Esophagus squamous epithelium (tissue), 4 donors: ENCODE measurements around the gene PDGFRA.

ENCODE experiments used
- POLR2A ChIP-seq, 4 donors: fragments of 450-650 bp; IDR thresholded peaks; one replicate each; pipeline ENCODE4 v1.6.1; 2017; ENCODE audit warnings: antibody characterized with exemption in 4 of 4, mild to moderate bottlenecking in 4 of 4, moderate library complexity in 3 of 4
- TF ChIP-seq, protein P1 (sequence below), 6 experiments: fragments of 450-650 bp in 4 of 6; fragments of 200-600 bp in 2 of 6; sonication (generic) in 2 of 6; IDR thresholded peaks; one replicate each; pipeline ENCODE4 v1.5.1; 2016 to 2019; ENCODE audit warnings: antibody characterized with exemption in 6 of 6, mild to moderate bottlenecking in 4 of 6, moderate library complexity in 4 of 6

DNA sequence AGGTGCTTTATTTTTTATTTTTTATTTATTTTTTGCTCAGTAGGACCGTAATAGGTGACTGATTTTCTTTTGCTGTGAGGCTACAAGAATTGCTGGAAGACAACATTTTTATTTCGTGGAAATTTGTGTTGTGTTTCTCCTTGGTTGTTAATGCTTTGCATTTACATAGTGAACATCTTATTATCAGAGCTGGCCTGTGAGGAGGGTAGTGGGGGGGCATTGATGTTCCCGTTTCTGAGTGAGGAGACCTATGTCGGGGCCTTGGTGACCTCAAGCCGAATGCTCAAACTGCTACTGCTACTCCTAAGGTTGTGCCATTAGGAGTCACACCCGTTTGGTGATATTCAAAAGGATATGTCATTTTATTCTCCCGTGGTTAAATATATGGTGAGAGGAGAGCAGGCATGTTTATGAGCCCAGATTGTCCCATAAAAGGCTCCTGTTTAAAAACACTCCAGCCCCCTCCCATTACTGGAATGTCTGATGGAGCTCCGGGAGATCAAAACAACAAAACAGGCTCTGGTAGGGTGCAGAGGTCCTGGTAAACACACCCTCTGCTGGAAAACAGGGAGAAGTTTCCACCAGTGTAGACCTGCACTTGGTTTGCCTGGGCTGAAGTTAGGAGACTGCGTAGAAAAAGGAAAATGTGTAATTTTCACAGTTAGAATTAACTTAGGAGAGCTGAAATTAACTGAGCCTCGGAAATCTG, 5.6 kb downstream of the PDGFRA start:
- TF ChIP-seq, protein P1, sequence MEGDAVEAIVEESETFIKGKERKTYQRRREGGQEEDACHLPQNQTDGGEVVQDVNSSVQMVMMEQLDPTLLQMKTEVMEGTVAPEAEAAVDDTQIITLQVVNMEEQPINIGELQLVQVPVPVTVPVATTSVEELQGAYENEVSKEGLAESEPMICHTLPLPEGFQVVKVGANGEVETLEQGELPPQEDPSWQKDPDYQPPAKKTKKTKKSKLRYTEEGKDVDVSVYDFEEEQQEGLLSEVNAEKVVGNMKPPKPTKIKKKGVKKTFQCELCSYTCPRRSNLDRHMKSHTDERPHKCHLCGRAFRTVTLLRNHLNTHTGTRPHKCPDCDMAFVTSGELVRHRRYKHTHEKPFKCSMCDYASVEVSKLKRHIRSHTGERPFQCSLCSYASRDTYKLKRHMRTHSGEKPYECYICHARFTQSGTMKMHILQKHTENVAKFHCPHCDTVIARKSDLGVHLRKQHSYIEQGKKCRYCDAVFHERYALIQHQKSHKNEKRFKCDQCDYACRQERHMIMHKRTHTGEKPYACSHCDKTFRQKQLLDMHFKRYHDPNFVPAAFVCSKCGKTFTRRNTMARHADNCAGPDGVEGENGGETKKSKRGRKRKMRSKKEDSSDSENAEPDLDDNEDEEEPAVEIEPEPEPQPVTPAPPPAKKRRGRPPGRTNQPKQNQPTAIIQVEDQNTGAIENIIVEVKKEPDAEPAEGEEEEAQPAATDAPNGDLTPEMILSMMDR (IDR thresholded peaks at IDR 0.05): no peak
- no peak for TF ChIP-seq POLR2A (IDR thresholded peaks at IDR 0.05)
